Skeletal muscle satellite cell (primary cell): ENCODE measurements around the gene HMX2. TPM values are rescaled to one million over a fixed set of nuclear protein-coding genes. Genes with fewer than 3 reads are reported as not detected.
A peak's percentile ranks its signal among the peaks of the same experiment; 100 is the strongest.

ENCODE experiments used
- H3K27me3 ChIP-seq: 2 replicates; pipeline ENCODE4 v1.7.0; 2013; ENCODE audit warnings: low read length; ENCODE audit not compliant: control insufficient read depth, insufficient read depth
- H3K36me3 ChIP-seq: 2 replicates; pipeline ENCODE4 v1.7.0; 2013; ENCODE audit warnings: mild to moderate bottlenecking, control low read depth, low read length; ENCODE audit not compliant: insufficient read depth
- H3K4me1 ChIP-seq: 2 replicates; pipeline ENCODE4 v1.7.0; 2013; ENCODE audit warnings: low read length; ENCODE audit not compliant: control insufficient read depth, insufficient read depth
- H3K4me2 ChIP-seq: 2 replicates; pipeline ENCODE4 v1.7.0; 2013; ENCODE audit warnings: mild to moderate bottlenecking, low read length
- H3K4me3 ChIP-seq: 2 replicates; pipeline ENCODE4 v1.7.0; 2013; ENCODE audit warnings: low read length
- H3K9ac ChIP-seq: 2 replicates; pipeline ENCODE4 v1.7.0; 2013; ENCODE audit warnings: mild to moderate bottlenecking, low read depth, low read length, moderate library complexity
- H3K9me3 ChIP-seq: replicated peaks from 2 replicates; pipeline ENCODE4 v1.7.0; 2013; ENCODE audit warnings: mild to moderate bottlenecking, control low read depth, low read length
- total RNA-seq: library from RNA; depleted of rRNA; stranded (reverse); fragments of >200 nt; gene quantifications from 2 replicates; pipeline ENCODE4 v1.2.3, GENCODE V29; 2012; rRNA removed

Gene HMX2
- not detected in 2 replicates for total RNA-seq

DNA sequence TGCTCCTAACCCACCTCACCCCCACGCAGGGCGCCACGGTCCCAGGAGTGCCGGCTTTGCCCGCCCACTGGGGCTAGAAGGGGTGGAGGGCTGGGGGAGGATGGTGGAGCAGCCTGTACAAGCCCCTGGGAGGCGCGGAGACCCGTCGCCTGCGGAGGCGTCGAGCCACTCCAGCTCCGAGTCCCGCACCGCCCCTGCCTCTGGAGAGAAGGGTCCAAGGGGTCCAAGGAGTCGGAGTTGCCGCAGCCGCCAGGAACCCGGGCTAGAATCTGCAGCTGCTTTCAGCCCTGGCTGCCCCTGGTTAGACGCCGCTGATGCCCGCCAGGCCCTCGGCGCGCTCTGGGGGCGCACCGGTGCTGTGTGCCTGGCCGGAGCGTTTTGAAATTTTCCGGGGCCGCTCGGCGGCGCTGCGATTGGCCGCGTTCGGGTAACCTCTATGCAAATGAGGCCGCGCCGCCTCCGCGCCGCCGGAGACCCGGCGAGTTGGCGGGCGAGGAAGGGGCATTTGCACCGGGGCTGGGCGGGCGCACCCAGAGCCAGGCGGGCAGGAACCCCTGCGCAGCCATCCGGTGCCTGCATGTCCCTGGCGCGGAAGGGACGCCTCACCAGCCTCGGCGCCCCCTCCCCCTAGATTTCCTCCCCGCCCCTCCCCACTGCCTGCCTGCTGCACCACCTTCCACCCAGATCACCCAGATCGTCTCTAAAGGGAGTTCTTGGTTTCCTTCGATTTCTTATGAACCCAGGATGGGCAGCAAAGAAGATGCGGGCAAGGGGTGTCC, at the start of gene HMX2:
TSS of gene HMX2 (plus strand) at position 502 of the 779 bp plus-strand sequence. CDS start at position 745, 243 bp downstream.
- Histone ChIP-seq H3K4me3 (no peak within 1 kb of the TSS), H3K4me1 (peaks cover 18% of the 10 kb centered on the region), H3K4me2 (peak within 1 kb of the TSS; percentile 90), H3K9me3 (no peaks in the 10 kb centered on the region), H3K36me3 (no peaks in the 10 kb centered on the region), H3K27me3 (peaks cover 98% of the 10 kb centered on the region), H3K9ac (no peak within 1 kb of the TSS)

DNA sequence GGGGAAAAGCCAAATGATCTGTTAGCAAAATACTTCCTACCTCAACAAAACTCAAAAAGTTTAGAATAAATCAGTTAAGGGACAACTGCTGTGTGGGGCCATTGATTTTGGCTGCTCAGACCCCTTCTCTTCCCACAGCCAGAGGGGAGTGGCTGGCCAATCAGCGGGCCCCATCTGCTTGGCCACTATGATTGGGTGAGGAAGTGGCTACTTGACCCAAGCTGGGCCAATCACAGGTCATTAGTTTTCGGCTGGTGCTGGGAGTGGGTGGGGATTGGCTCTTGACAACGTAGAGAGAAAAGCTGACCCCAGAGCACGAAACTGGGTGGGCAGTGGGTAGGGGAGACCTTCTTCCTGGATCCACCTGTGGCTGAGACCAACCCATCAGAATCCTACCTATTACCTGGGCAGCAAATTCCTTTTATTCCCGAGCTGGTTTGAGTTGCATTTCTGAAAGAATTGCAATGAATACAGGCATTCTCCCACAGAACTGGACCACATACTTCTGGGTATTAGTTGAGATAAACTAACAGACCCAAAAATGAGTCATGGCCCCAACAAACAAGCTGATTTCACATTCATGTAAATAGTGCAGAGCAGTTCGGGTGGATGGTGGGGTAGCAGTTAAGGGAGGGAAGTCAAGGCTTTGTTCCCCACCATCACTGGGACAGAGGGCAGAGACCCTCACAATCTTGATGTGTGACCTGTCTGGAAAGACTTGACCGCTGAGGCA, 47.7 kb upstream of the HMX2 start:
- no peaks in the 10 kb centered on the region for H3K4me1 ChIP-seq
- no peaks in the 10 kb centered on the region for H3K9me3 ChIP-seq
- H3K4me3 ChIP-seq = no peak overlapping the region
- no peak overlapping the region for H3K4me2 ChIP-seq
- H3K9ac ChIP-seq = no peak overlapping the region
- H3K36me3 ChIP-seq = no peaks in the 10 kb centered on the region
- H3K27me3 ChIP-seq = peaks cover 3% of the 10 kb centered on the region

- Histone ChIP-seq H3K4me3 (no peak overlapping the region), H3K9ac (no peak overlapping the region), H3K9me3 (no peaks in the 10 kb centered on the region), H3K4me2 (no peak overlapping the region), H3K36me3 (no peaks in the 10 kb centered on the region), H3K27me3 (no peaks in the 10 kb centered on the region), H3K4me1 (no peaks in the 10 kb centered on the region)
These were observed 46.1 kb upstream of the HMX2 start for GRCh38 chr10:123101872-123102271.

- Histone ChIP-seq H3K4me1 (no peaks in the 10 kb centered on the region), H3K36me3 (no peaks in the 10 kb centered on the region), H3K4me2 (no peak overlapping the region), H3K4me3 (no peak overlapping the region), H3K9ac (no peak overlapping the region), H3K27me3 (no peaks in the 10 kb centered on the region), H3K9me3 (no peaks in the 10 kb centered on the region)
These were observed 45.3 kb upstream of the HMX2 start for GRCh38 chr10:123102673-123103072.

DNA sequence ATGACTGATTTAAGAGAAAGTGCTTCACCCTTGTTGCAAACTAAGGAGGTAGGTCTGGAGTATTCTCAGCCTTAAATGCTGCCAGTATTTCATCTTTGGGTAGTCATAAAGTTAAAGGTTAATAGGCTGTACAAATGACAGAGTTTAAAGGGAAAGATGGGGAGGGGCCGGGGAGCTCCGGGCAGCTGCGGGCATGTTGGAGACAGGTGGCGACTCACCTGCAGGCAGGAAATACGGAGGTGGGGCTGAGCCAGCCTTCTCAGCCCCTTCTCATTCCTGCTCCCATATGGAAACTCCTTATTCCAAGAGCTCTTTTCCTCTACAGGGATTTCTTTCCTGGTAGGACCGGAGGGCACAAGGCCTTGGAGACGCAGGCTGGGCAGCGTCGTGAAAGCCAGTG, 44.0 kb upstream of the HMX2 start:
- H3K36me3 ChIP-seq = no peaks in the 10 kb centered on the region
- no peak overlapping the region for H3K4me2 ChIP-seq
- H3K4me3 ChIP-seq = no peak overlapping the region
- no peak overlapping the region for H3K9ac ChIP-seq
- H3K27me3 ChIP-seq = no peaks in the 10 kb centered on the region
- H3K9me3 ChIP-seq = no peaks in the 10 kb centered on the region
- no peaks in the 10 kb centered on the region for H3K4me1 ChIP-seq

GRCh38 chr10:123109466-123109865, 38.5 kb upstream of the HMX2 start:
- H3K9ac ChIP-seq = no peak overlapping the region
- H3K9me3 ChIP-seq = no peaks in the 10 kb centered on the region
- no peak overlapping the region for H3K4me2 ChIP-seq
- H3K4me3 ChIP-seq = no peak overlapping the region
- peaks cover 6% of the 10 kb centered on the region for H3K27me3 ChIP-seq
- H3K4me1 ChIP-seq = no peaks in the 10 kb centered on the region
- no peaks in the 10 kb centered on the region for H3K36me3 ChIP-seq

GRCh38 chr10:123117644-123118417, 30.1 kb upstream of the HMX2 start:
- H3K9ac ChIP-seq = no peak overlapping the region
- no peak overlapping the region for H3K4me3 ChIP-seq
- H3K9me3 ChIP-seq = no peaks in the 10 kb centered on the region
- H3K36me3 ChIP-seq = no peaks in the 10 kb centered on the region
- H3K4me1 ChIP-seq = no peaks in the 10 kb centered on the region
- no peak overlapping the region for H3K4me2 ChIP-seq
- peaks cover 24% of the 10 kb centered on the region for H3K27me3 ChIP-seq

DNA sequence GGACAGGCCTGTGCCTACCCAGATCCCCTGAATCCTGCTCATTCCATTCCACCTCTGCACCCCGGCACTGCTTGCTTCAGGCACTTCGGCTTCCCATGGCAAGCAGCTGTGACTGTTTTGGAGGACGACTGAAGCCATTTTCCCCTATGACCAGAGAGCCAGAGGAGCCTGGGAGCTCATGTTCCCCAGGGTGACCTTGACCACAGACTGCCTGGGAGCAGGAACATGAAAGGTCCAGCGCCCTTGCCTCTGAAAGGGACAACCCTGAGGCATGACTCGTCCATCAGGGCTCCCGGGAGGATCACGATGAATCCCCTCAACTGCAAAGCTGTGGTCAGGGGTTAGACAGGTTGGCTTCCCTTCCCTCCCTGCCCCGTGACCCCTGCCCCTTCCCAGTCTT, 28.9 kb upstream of the HMX2 start:
- no peak overlapping the region for H3K9ac ChIP-seq
- no peaks in the 10 kb centered on the region for H3K9me3 ChIP-seq
- no peaks in the 10 kb centered on the region for H3K4me1 ChIP-seq
- H3K4me2 ChIP-seq = no peak overlapping the region
- peaks cover 22% of the 10 kb centered on the region for H3K27me3 ChIP-seq
- H3K4me3 ChIP-seq = no peak overlapping the region
- H3K36me3 ChIP-seq = no peaks in the 10 kb centered on the region

DNA sequence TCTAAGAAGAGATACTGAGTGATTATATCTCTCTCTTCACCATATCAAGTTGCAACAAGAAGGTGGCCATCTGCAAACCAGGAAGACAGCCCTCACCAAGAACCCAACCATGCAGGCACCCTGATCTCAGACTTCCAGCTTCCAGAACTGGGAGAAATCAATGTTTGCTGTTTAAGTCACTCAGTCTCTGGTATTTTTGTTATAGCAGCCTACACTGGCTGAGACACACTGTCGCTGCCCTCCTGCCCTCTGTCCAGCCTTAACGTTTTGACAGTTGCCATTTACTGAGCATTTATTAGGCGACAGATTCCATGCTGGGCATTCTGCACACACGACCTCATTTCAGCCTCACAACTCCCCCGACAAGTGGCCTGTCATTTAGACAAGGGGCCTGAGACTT, 21.7 kb upstream of the HMX2 start:
- H3K9ac ChIP-seq = no peak overlapping the region
- no peaks in the 10 kb centered on the region for H3K36me3 ChIP-seq
- no peaks in the 10 kb centered on the region for H3K9me3 ChIP-seq
- H3K4me2 ChIP-seq = no peak overlapping the region
- no peaks in the 10 kb centered on the region for H3K4me1 ChIP-seq
- peaks cover 54% of the 10 kb centered on the region for H3K27me3 ChIP-seq
- no peak overlapping the region for H3K4me3 ChIP-seq

GRCh38 chr10:123129618-123130271, 18.2 kb upstream of the HMX2 start:
- Histone ChIP-seq H3K4me2 (no peak overlapping the region), H3K36me3 (no peaks in the 10 kb centered on the region), H3K27me3 (peaks cover 85% of the 10 kb centered on the region), H3K4me1 (peaks cover 6% of the 10 kb centered on the region), H3K4me3 (no peak overlapping the region), H3K9ac (no peak overlapping the region), H3K9me3 (no peaks in the 10 kb centered on the region)
